GM12873 (cell line): ENCODE results near the gene CDX1.
A peak's percentile ranks its signal among the peaks of the same experiment; 100 is the strongest.

Experiments used
- CTCF ChIP-seq: IDR thresholded peaks from 2 replicates; pipeline ENCODE4 v1.5.1; 2012; ENCODE audit warnings: low read depth, mild to moderate bottlenecking, moderate library complexity, low read length, control low read depth; ENCODE audit not compliant: insufficient read depth; ENCODE audit errors: missing control alignments

CDX1 gene

GRCh38 chr5:150174285-150174684 lies 7.7 kb downstream of the CDX1 start:
- no peak for TF ChIP-seq CTCF

- TF ChIP-seq CTCF, result no peak
Observed at GRCh38 chr5:150175076-150175475, 8.5 kb downstream of the CDX1 start.

- peak; percentile 63 for TF ChIP-seq CTCF
Observed at GRCh38 chr5:150175536-150175935, 9.0 kb downstream of the CDX1 start.

- TF ChIP-seq CTCF, result no peak
Observed at GRCh38 chr5:150176745-150177477, 10.3 kb downstream of the CDX1 start.

DNA sequence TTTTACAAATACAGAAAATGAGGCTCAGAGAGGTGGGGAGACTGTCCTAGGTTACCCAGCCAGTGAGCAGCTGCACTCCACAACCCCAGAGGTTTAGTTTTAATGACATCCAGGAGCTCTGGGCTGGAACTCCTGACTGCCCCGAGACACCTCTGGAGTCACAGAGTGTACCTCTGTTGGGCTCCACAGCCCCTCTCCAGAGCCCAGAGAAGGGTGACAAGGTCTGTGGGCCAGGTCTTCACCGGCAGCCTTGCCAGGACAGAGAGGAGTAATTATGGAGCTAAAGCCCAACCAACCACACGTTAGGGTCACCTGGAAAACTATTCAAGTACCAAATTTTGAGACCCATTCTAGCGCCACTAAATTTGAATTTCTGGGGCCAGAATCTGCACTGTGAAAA lies 11.1 kb downstream of the CDX1 start:
- TF ChIP-seq CTCF, result no peak

- no peak for TF ChIP-seq CTCF
Observed at GRCh38 chr5:150178262-150178661, 11.7 kb downstream of the CDX1 start.

GRCh38 chr5:150179019-150179620 lies 12.5 kb downstream of the CDX1 start:
- TF ChIP-seq CTCF, result no peak
